Prostate gland (tissue), 2 donors: Measurements from ENCODE around the gene KIFC3.

Experiments
- POLR2A ChIP-seq: fragments of 450-650 bp; IDR thresholded peaks from one replicate; pipeline ENCODE4 v1.6.1; 2016; ENCODE audit warnings: antibody characterized with exemption, mild to moderate bottlenecking
- POLR2AphosphoS5 ChIP-seq: sonication (generic); formaldehyde crosslinking; IDR thresholded peaks from one replicate; pipeline ENCODE4 v1.6.1; 2017; ENCODE audit warnings: antibody characterized with exemption
- TF ChIP-seq, protein P1 (sequence below), 4 experiments: fragments of 200-600 bp in 2 of 4; fragments of 450-650 bp in 2 of 4; sonication (generic) in 2 of 4; IDR thresholded peaks; 1 replicate in 3 of 4; 2 replicates in 1 of 4; pipeline ENCODE4 v1.5.1; 2016 to 2019; ENCODE audit warnings: antibody characterized with exemption in 4 of 4, mild to moderate bottlenecking in 2 of 4, moderate library complexity in 2 of 4

DNA sequence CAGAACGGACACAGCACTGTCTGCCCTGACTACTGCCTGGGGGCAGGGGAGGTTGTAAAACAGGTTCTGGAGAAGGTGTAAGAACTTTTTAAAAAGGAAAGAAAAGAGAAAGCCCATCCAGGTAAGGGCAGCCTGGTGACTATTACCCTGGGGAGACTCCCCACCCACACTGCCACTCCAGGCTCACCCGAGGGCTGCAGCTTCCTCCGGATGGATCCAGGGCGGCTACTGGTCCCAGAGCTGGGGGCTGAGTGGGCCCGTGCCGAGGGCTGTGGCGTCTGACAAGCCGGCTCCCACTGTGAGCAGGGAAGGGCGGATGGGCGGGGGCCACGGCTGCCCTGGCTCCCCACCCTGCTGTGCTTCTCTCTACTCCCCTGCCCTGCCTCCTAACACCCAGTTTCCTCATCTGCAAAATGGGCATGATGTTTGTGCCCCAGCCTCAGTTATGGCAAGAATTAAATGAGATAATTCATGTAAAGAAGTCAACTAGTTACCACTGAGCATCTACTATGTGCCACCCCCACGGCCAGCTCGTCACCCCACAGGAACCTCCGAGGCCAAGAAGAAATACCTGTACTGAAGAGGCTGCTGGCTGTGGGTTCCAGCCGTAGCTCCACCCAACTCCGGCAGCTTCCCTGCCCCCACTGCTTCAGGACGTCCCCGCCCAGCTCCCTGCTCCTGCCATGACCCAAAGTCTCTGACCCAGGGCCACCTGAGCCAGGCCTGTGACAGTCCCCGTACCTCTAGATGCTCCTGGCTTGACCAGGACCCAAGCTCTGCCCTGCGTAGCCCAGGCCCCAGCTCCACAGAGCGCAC lies 42.5 kb downstream of the KIFC3 start:
- TF ChIP-seq, protein P1, sequence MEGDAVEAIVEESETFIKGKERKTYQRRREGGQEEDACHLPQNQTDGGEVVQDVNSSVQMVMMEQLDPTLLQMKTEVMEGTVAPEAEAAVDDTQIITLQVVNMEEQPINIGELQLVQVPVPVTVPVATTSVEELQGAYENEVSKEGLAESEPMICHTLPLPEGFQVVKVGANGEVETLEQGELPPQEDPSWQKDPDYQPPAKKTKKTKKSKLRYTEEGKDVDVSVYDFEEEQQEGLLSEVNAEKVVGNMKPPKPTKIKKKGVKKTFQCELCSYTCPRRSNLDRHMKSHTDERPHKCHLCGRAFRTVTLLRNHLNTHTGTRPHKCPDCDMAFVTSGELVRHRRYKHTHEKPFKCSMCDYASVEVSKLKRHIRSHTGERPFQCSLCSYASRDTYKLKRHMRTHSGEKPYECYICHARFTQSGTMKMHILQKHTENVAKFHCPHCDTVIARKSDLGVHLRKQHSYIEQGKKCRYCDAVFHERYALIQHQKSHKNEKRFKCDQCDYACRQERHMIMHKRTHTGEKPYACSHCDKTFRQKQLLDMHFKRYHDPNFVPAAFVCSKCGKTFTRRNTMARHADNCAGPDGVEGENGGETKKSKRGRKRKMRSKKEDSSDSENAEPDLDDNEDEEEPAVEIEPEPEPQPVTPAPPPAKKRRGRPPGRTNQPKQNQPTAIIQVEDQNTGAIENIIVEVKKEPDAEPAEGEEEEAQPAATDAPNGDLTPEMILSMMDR (IDR thresholded peaks at IDR 0.05): no peak
- no peak for TF ChIP-seq POLR2A
- TF ChIP-seq POLR2AphosphoS5: no peak
